C4-2B (cell line): ENCODE measurements around the gene USP32.

Source experiments
- H3K27ac ChIP-seq: fragments of 450-650 bp; 2 replicates; pipeline ENCODE4 v1.5.1; 2017
- ZFX ChIP-seq: fragments of 450-650 bp; IDR thresholded peaks from 2 replicates; pipeline ENCODE4 v1.6.1; 2017
- TF ChIP-seq, protein P1 (sequence below): fragments of 450-650 bp; conservative IDR thresholded peaks from 2 replicates; pipeline ENCODE4 v1.5.1; 2017; ENCODE audit warnings: mild to moderate bottlenecking

Gene USP32

DNA sequence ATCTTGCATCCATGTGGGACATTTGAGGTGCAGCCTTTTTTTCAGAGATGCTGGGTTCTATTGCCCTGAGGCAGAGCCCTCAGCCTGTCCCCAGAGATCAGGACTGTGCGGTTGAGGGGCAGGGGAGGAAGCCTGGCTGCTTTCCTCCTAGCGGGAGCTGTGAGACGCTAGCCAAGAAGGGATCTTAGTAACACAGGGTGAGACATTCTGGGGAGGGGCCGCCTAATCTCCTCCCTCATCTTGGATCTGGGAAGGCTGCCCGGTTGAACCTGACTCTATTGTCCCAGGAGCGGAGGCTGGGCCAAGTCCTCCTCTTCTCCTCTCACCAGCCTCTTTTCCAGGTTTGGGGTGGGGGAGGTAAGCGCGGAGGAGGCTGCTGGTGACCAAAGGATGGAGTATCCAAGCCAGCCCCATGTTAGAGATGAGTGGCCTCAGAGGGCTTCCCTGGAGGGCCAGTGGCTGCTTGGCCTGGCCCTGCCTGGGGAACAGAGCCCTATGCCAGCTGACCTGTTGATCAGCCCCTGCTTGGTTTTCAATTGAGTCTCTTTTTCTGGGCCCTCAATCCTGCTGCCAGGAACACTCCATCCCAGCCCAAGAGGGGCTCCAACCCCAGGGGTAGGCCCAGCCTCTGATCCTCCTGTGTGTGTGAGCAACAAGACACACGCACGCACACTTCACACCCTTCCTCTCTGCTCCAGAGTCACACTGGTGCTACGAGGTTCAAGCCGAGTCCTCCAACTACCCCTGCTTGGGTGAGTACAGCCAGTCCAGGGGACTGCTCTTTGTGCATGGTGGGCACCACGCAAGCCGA, 237.1 kb downstream of the USP32 start:
- TF ChIP-seq, protein P1, sequence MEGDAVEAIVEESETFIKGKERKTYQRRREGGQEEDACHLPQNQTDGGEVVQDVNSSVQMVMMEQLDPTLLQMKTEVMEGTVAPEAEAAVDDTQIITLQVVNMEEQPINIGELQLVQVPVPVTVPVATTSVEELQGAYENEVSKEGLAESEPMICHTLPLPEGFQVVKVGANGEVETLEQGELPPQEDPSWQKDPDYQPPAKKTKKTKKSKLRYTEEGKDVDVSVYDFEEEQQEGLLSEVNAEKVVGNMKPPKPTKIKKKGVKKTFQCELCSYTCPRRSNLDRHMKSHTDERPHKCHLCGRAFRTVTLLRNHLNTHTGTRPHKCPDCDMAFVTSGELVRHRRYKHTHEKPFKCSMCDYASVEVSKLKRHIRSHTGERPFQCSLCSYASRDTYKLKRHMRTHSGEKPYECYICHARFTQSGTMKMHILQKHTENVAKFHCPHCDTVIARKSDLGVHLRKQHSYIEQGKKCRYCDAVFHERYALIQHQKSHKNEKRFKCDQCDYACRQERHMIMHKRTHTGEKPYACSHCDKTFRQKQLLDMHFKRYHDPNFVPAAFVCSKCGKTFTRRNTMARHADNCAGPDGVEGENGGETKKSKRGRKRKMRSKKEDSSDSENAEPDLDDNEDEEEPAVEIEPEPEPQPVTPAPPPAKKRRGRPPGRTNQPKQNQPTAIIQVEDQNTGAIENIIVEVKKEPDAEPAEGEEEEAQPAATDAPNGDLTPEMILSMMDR = no peak
- TF ChIP-seq ZFX = no peak
- peak overlapping the region; percentile 19 for H3K27ac ChIP-seq

DNA sequence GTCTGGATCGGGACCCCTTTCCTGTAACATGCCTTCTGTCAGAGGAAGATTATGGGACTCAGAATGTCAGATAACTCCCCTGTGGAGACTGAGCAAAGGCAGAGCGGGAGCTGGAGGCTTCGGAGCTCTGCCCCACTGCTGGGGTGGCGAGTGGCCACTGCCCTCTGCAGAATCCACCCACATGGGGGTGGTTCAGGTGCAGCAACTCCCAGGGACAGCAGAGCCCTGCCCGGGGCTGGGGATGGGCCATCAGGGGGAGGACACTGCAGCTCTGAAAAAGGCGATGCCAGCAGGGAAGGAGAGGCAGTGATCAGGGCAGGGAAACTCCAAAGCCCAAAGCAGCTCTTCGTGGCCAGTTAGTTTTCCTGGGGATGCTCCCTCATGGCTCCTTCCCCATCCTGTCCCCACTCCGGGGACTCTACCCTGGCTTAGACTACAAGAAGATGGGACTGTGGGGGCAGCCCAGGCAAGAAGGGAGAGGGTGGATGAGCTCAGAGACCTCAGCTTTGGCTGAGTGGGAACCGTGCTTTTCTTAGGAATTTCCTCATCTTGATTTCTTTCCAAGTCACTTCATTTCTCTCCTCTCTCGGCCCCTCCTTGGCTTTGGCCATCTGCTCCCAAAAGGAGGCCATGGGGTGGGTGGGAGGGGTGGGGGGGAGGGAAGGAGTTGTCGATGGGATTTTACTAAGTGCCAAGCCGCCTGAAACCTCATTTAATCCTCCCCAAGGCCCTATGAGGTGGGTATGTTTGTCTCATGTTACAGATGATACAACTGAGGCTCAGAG, 238.1 kb downstream of the USP32 start:
- TF ChIP-seq, protein P1 = no peak
- peak overlapping the region; percentile 19 for H3K27ac ChIP-seq

DNA sequence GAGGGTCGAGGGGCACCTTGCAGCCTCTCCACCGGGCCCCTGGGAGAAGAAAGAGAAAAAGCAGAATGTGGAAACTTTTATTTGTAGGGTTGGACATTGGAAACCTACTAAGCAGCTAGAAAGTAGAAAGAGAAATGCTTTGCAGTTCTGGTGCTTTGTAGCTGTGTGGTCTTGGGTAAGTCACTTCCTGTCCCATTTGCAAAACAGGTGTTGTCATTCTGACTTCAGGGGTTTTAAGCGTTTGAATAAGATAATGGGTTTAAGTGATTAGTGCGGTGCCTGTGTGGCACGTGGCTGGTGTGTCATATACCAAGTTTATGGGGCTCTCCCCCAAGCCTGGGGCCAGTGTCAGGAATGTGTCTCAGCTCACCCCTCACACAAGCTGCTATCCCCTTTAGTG, 240.6 kb downstream of the USP32 start:
- TF ChIP-seq ZFX = no peak
- TF ChIP-seq, protein P1 = no peak

DNA sequence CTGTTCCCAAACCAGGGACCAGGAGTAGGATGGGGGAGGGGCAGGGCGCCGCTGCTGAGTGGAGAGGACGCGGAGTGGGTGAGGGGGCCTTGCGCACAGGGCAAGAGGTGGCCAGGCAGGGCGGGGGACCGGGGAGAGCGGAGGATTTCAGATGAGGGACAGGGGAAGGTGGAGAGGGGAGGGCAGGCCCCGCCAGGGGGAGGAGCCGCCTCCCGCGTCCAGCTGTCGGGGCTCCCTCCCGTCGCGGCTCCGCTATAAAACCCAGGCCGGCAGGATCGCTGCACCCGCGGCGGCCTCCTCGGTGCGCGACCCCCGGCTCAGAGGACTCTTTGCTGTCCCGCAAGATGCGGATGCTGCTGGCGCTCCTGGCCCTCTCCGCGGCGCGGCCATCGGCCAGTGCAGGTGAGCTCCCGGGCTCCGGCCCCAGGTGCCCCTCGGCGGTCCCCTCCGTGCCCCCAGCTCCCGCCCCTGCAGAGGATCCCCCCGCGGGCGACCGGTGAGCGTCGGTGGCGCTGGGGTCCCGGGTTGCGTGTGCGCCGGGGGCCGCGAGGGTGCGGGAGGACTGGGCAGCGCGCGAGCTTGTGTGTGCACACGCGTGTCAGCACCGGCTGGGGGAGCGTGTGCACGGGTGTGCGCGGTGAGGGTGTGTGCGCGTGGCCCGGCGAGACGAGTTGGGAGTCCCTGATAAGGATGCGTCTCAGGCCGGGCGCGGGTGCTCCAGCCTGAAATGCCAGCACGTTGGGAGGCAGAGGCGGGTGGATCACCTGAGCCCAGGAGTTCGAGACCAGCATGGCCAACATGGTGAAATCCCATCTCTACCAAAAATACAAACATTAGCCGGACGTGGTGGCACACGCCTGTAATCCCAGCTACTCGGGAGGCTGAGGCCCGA, 242.0 kb downstream of the USP32 start, which contains the start of gene CA4:
TSS of gene CA4 (plus strand) at position 283 of the 892 bp plus-strand sequence. CDS start at position 345, 62 bp downstream.
- TF ChIP-seq, protein P1 = no peak
- TF ChIP-seq ZFX = no peak
- H3K27ac ChIP-seq = no peak within 1 kb of the TSS

More for the DNA sequence above, 240.6 kb downstream of the USP32 start:
- no peak overlapping the region for H3K27ac ChIP-seq

DNA sequence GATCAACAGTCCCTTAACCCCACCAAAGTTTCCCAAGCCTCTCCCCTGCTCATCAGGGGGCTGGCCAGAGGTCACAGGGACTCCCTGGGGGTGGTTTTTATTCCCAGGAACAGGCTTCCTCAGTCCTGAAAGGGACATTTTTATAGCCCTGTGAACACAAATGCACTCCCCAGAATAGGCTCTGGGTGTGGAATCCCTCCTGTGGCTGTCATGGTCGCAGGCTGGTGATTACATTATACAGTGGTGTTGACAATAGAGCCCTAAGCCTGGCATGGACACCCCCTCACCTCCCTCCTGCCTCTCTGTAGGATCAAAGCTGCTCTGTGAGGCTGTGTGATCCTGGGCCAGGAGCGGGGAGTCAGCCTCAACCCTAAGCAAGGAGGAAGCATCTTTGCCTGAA, 243.6 kb downstream of the USP32 start:
- H3K27ac ChIP-seq = no peak overlapping the region
- no peak for TF ChIP-seq ZFX
- TF ChIP-seq, protein P1 = no peak

DNA sequence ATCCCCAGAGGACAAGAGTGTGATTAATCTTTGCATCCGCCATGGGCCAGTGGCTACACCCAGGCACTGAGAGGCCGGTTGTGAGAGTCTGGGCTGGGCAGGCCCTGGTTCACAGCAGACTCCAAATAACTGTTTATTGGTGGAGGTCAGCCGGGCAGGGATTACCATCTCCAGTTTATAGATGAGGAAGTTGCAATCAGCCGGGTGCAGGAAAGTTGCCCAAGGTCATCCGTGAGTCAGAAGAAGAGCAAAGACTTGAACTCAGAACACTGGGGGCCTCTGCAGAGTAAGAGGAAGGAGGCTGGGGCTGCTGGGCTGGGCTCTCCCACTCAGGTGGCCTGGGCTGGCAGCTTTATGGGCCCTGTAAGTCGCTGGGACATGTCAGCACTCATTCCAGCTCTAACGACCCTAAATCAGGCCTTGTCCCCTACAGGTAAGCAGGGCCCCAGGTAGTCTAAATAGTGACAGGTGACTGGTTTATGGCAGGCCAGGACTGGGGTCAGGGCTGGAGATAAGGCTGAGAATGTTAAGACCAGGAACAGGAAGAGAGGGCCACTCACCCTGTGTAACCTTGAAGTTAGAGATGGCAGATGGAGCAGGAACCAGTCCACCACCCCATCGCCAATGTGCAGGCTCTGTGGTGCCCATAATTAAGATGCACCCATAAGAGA, 244.2 kb downstream of the USP32 start:
- TF ChIP-seq, protein P1 = no peak
- no peak for TF ChIP-seq ZFX
- H3K27ac ChIP-seq = no peak overlapping the region
